ENCODE measurements around the gene RXFP4. TPM values are rescaled to one million over a fixed set of nuclear protein-coding genes. Genes with fewer than 3 reads are reported as not detected.
A peak's percentile ranks its signal among the peaks of the same experiment; 100 is the strongest.

Gene RXFP4
- total RNA-seq, 1 donor from 2014 or later: not detected

DNA sequence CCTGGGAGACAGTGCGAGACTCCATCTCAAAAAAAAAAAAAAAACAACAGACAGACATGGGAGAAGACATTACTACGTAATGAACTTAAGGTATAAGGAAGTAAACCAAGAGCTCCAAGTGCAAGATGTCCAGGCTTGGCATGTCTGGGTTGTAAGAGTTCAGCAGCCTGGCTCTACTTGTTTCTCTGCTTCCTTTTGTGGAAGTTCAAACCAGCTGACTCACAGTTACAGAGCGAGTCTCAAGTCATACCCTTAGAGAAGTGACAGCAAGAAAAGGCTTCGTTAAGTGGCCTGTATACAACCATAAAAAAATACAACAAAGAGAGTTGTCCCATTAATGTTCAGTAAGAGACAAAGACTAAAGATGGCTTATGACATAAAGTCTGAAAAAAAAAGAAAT is 31.5 kb upstream of the RXFP4 start:
- peak overlapping the region; percentile 72 to 82 for H3K4me3 ChIP-seq
- no peaks in the 10 kb centered on the region for H3K9me3 ChIP-seq
- intact Hi-C loops (cut with DNase I): no loop called here
- DNase-seq (ENCODE audit: extremely low spot score in 2 of 2): no peak
- no peaks in the 10 kb centered on the region for H3K27me3 ChIP-seq
- H3K36me3 ChIP-seq: peaks cover 0 to 52% of the 10 kb centered on the region in 2 donors
- no peak for TF ChIP-seq CTCF (IDR thresholded peaks at IDR 0.05)
- TF ChIP-seq POLR2AphosphoS5 (IDR thresholded peaks at IDR 0.05; ENCODE audit: insufficient read depth in 1 of 2, low read depth in 1 of 2): peak in 1 of 2 donors; percentile 61
- peak overlapping the region; percentile 98 for H3K27ac ChIP-seq
- peaks cover 22% of the 10 kb centered on the region for H3K4me1 ChIP-seq

DNA sequence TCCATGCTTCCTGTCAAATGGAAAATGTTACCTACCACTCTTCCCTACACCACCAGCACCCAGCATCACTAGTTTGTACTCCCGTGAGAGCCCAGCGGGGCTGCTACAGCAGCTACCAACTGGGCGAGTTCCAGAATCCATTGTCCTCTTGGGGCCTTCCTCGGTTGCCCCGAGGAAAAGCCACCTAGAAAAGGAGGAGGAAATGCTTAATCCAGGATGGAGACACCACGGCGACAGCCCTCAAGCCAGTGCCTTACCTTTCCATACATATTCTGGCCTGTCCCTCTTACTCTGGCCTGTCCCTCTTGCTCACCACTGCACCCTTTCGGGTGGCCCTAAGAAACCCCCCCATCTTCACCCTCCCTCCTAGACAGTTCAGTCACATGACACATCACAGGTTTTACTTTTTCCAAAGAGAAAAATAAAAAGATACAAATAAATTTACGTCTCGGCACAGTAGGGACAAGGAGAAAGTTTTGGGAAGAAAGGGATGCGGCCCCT is 30.8 kb upstream of the RXFP4 start:
- Histone ChIP-seq H3K4me1 (peaks cover 22% of the 10 kb centered on the region), H3K4me3 (peak overlapping the region; percentile 72 to 82), H3K27ac (peak overlapping the region; percentile 98), H3K9me3 (no peaks in the 10 kb centered on the region), H3K36me3 (peaks cover 0 to 54% of the 10 kb centered on the region in 2 donors), H3K27me3 (no peaks in the 10 kb centered on the region)
- intact Hi-C loops (cut with DNase I): no loop called here
- TF ChIP-seq POLR2A (IDR thresholded peaks at IDR 0.05) (no peak), CTCF (IDR thresholded peaks at IDR 0.05) (no peak), POLR2AphosphoS5 (IDR thresholded peaks at IDR 0.05; ENCODE audit: insufficient read depth in 1 of 2, low read depth in 1 of 2) (no peak)
- no peak for DNase-seq (ENCODE audit: extremely low spot score in 2 of 2)

DNA sequence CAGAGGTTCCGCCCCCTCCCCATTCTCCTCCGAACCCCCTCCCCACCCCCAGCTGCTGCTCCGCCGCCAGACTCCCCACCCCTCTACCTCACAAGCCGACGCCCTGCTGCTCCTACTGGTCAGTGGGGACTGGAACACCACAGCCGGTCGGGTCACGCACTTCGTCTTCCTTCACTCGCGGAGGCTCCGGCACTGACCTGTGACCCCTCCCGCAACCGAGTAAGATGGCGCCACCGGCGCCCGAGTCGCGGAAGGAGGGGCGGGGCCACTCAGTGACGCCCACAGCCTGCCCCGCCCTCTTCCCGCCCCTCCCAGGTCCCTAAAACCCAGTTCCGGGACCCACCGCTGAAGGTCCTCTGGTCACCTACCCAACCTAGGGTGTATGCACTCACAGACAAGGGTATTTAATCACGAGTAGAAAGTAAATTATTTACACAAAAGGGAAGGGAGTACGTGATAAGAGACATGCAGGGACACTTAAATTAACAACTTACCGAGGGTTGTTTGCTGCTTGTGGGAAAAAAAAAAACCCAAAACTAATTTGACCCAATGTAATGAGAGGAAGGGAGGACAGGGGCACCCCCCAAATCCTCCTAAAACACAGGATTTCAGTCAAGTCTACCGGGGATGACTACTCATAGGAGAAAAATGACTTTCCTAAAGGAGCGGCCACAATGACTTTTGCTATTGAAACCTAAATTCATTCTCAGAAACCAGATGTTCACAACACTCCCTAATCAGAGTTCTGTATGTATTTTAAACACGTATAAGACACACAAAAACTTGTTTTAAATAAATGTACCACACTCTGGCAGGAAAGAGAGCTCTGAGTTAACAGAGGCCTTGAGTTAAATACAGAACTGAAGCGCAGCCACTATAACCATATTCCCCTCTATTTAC is 30.0 kb upstream of the RXFP4 start, which contains the start of gene RIT1:
TSS of gene RIT1 (minus strand) at position 194 of the 900 bp plus-strand sequence. CDS start 588 bp downstream, outside the sequence.
- peak; percentile 46 to 84 for TF ChIP-seq POLR2AphosphoS5 (IDR thresholded peaks at IDR 0.05; ENCODE audit: insufficient read depth in 1 of 2, low read depth in 1 of 2)
- peak in 1 of 3 experiments; percentile 30 for TF ChIP-seq CTCF (IDR thresholded peaks at IDR 0.05)
- peak in 1 of 2 donors; percentile 72 for TF ChIP-seq POLR2A (IDR thresholded peaks at IDR 0.05)
- peak within 1 kb of the TSS; percentile 72 to 82 for H3K4me3 ChIP-seq
- H3K9me3 ChIP-seq: no peaks in the 10 kb centered on the region
- peak in 1 of 2 donors; percentile 90 for DNase-seq (ENCODE audit: extremely low spot score in 2 of 2)
- no peaks in the 10 kb centered on the region for H3K27me3 ChIP-seq
- peaks cover 0 to 61% of the 10 kb centered on the region in 2 donors for H3K36me3 ChIP-seq
- H3K27ac ChIP-seq: peak within 1 kb of the TSS; percentile 98
- peaks cover 22% of the 10 kb centered on the region for H3K4me1 ChIP-seq
- intact Hi-C loops (cut with DNase I): no loop called here

DNA sequence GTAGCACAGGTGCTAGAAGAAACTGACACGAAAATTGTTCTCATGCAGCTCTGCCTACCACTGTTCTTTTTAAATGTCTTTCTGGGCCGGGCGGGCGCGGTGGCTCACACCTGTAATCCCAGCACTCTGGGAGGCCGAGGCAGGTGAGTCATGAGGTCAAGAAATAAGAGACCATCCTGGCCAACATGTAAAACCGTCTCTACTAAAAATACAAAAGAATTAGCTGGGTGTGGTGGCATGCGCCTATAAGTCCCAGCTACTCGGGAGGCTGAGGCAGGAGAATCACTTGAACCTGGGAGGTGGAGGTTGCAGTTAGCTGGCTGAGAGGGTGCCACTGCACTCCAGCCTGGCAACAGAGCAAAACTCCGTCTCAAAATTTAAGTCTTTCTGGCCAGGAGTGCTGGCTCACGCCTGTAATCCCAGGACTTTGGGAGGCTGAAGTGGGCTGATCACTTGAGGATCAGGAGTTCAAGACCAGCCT is 29.3 kb upstream of the RXFP4 start:
- intact Hi-C loops (cut with DNase I): no loop called here

More for the DNA sequence above, 29.3 kb upstream of the RXFP4 start:
- no peak for TF ChIP-seq POLR2A (IDR thresholded peaks at IDR 0.05)
- no peak for TF ChIP-seq POLR2AphosphoS5 (IDR thresholded peaks at IDR 0.05; ENCODE audit: insufficient read depth in 1 of 2, low read depth in 1 of 2)
- TF ChIP-seq CTCF (IDR thresholded peaks at IDR 0.05): no peak
- DNase-seq (ENCODE audit: extremely low spot score in 2 of 2): no peak
- H3K36me3 ChIP-seq: peaks cover 0 to 68% of the 10 kb centered on the region in 2 donors
- peak overlapping the region; percentile 98 for H3K27ac ChIP-seq
- H3K27me3 ChIP-seq: no peaks in the 10 kb centered on the region
- peaks cover 22% of the 10 kb centered on the region for H3K4me1 ChIP-seq
- no peak overlapping the region for H3K4me3 ChIP-seq
- no peaks in the 10 kb centered on the region for H3K9me3 ChIP-seq
